HEK293 (cell line): Measurements from ENCODE around the gene ETV6.
A peak's percentile ranks its signal among the peaks of the same experiment; 100 is the strongest.

Source experiments
- CTCF ChIA-PET: fragments of 350-600 bp; formaldehyde crosslinking; extraction: SDS; loops from one replicate; lab custom pipeline; 2021; ENCODE audit warnings: antibody characterized with exemption; lab: Yijun Ruan, JAX
- POLR2A ChIA-PET: fragments of 300-600 bp; formaldehyde crosslinking; extraction: SDS; loops from one replicate; lab custom pipeline; 2020; ENCODE audit warnings: antibody characterized with exemption, inconsistent platforms; lab: Yijun Ruan, JAX
- H3K27ac ChIP-seq: fragments of 200-500 bp; sonication (Bioruptor generic); 2 replicates; pipeline ENCODE4 v1.5.1; 2014; ENCODE audit warnings: low read depth, low read length, control low read depth, inconsistent platforms; ENCODE audit errors: extremely low read depth
- H3K36me3 ChIP-seq, 2 experiments: fragments of 200-500 bp in 1 of 2; sonication (Bioruptor generic) in 1 of 2; 1 replicate in 1 of 2; 2 replicates in 1 of 2; pipeline ENCODE4 v1.5.1; 2014 to 2017; ENCODE audit warnings: inconsistent platforms in 2 of 2, low read length in 2 of 2; ENCODE audit not compliant: control insufficient read depth in 2 of 2, insufficient read depth in 1 of 2
- H3K4me1 ChIP-seq: fragments of 200-500 bp; sonication (Bioruptor generic); 2 replicates; pipeline ENCODE4 v1.5.1; 2014; ENCODE audit warnings: mild to moderate bottlenecking, low read length, inconsistent platforms; ENCODE audit not compliant: control insufficient read depth, insufficient read depth
- H3K4me3 ChIP-seq: 2 replicates; pipeline ENCODE4 v1.5.1; 2011; ENCODE audit warnings: low read depth, mild to moderate bottlenecking, control low read depth, low read length, moderate library complexity
- H3K9me3 ChIP-seq: fragments of 200-500 bp; sonication (Bioruptor generic); 2 replicates; pipeline ENCODE4 v1.5.1; 2014; ENCODE audit warnings: low read depth, low read length, inconsistent platforms; ENCODE audit not compliant: control insufficient read depth, insufficient read depth
- HOXC10 ChIP-seq: sonication (generic); formaldehyde crosslinking; IDR thresholded peaks from 2 replicates; pipeline ENCODE4 v1.8.1; 2023; ENCODE audit warnings: mild to moderate bottlenecking, missing genetic modification reagents
- KLF10 ChIP-seq: fragments of 450-650 bp; IDR thresholded peaks from 2 replicates; pipeline ENCODE4 v1.5.1; 2018; ENCODE audit warnings: missing biosample characterization, mild to moderate bottlenecking, missing genetic modification characterization
- KLF17 ChIP-seq: fragments of 450-650 bp; formaldehyde crosslinking; IDR thresholded peaks from 2 replicates; pipeline ENCODE4 v1.5.1; 2016; ENCODE audit warnings: missing biosample characterization, missing genetic modification characterization
- REPIN1 ChIP-seq: fragments of 450-650 bp; formaldehyde crosslinking; IDR thresholded peaks from 2 replicates; pipeline ENCODE4 v1.5.1; 2017; ENCODE audit warnings: missing biosample characterization, missing genetic modification characterization, low read depth
- SETDB1 ChIP-seq: IDR thresholded peaks from one replicate; pipeline ENCODE4 v1.6.1; 2017; ENCODE audit warnings: mild to moderate bottlenecking, low read length, moderate library complexity, mixed read lengths; ENCODE audit not compliant: insufficient read length
- SP7 ChIP-seq: fragments of 450-650 bp; formaldehyde crosslinking; IDR thresholded peaks from 2 replicates; pipeline ENCODE4 v1.5.1; 2016; ENCODE audit warnings: missing biosample characterization, missing genetic modification characterization
- TCF7L2 ChIP-seq: IDR thresholded peaks from 2 replicates; pipeline ENCODE4 v1.6.1; 2011; ENCODE audit warnings: low read depth, mild to moderate bottlenecking, inconsistent platforms, low read length, moderate library complexity, borderline replicate concordance
- ZBTB48 ChIP-seq: fragments of 450-650 bp; formaldehyde crosslinking; IDR thresholded peaks from 2 replicates; pipeline ENCODE4 v1.5.1; 2016; ENCODE audit warnings: missing biosample characterization, missing genetic modification characterization
- ZBTB6 ChIP-seq: fragments of 450-650 bp; formaldehyde crosslinking; IDR thresholded peaks from 2 replicates; pipeline ENCODE4 v1.5.1; 2017; ENCODE audit warnings: missing biosample characterization, missing genetic modification characterization
- ZBTB7A ChIP-seq: fragments of 450-650 bp; formaldehyde crosslinking; IDR thresholded peaks from 2 replicates; pipeline ENCODE4 v1.5.1; 2016; ENCODE audit warnings: low read depth, missing biosample characterization, missing genetic modification characterization
- ZNF140 ChIP-seq: fragments of 450-650 bp; formaldehyde crosslinking; IDR thresholded peaks from 2 replicates; pipeline ENCODE4 v1.5.1; 2016; ENCODE audit warnings: missing biosample characterization, missing genetic modification characterization
- ZNF2 ChIP-seq: fragments of 450-650 bp; formaldehyde crosslinking; IDR thresholded peaks from 2 replicates; pipeline ENCODE4 v1.5.1; 2016; ENCODE audit warnings: missing biosample characterization, missing genetic modification characterization
- ZNF202 ChIP-seq: fragments of 450-650 bp; formaldehyde crosslinking; IDR thresholded peaks from 2 replicates; pipeline ENCODE4 v1.5.1; 2016; ENCODE audit warnings: missing biosample characterization, missing genetic modification characterization, borderline replicate concordance
- ZNF266 ChIP-seq: fragments of 450-650 bp; formaldehyde crosslinking; IDR thresholded peaks from 2 replicates; pipeline ENCODE4 v1.5.1; 2016; ENCODE audit warnings: missing biosample characterization, missing genetic modification characterization, low read depth
- ZNF274 ChIP-seq, 2 experiments: fragments of 200-500 bp in 1 of 2; fragments of 450-650 bp in 1 of 2; sonication (Bioruptor generic) in 1 of 2; formaldehyde crosslinking in 1 of 2; IDR thresholded peaks; 2 replicates each; pipeline versions ENCODE4 v1.5.1 to v1.6.1; 2014 to 2016; ENCODE audit warnings: borderline replicate concordance in 1 of 2, inconsistent platforms in 1 of 2, low read length in 1 of 2, missing biosample characterization in 1 of 2, missing genetic modification characterization in 1 of 2
- ZNF292 ChIP-seq: fragments of 450-650 bp; formaldehyde crosslinking; IDR thresholded peaks from 2 replicates; pipeline ENCODE4 v1.5.1; 2016; ENCODE audit warnings: low read depth, missing biosample characterization, missing genetic modification characterization, borderline replicate concordance
- ZNF302 ChIP-seq: fragments of 450-650 bp; formaldehyde crosslinking; IDR thresholded peaks from 2 replicates; pipeline ENCODE4 v1.5.1; 2016; ENCODE audit warnings: missing biosample characterization, missing genetic modification characterization, low read depth
- ZNF433 ChIP-seq: fragments of 450-650 bp; formaldehyde crosslinking; IDR thresholded peaks from 2 replicates; pipeline ENCODE4 v1.5.1; 2016; ENCODE audit warnings: missing biosample characterization, missing genetic modification characterization, low read depth
- ZNF501 ChIP-seq: fragments of 450-650 bp; formaldehyde crosslinking; IDR thresholded peaks from 2 replicates; pipeline ENCODE4 v1.5.1; 2016; ENCODE audit warnings: missing biosample characterization, missing genetic modification characterization
- ZNF677 ChIP-seq: fragments of 450-650 bp; IDR thresholded peaks from 2 replicates; pipeline ENCODE4 v1.5.0; 2018; ENCODE audit warnings: missing biosample characterization, mild to moderate bottlenecking, missing genetic modification characterization, moderate library complexity
- ZNF768 ChIP-seq: fragments of 450-650 bp; formaldehyde crosslinking; IDR thresholded peaks from 2 replicates; pipeline ENCODE4 v1.5.1; 2018; ENCODE audit warnings: missing biosample characterization, mild to moderate bottlenecking, missing genetic modification characterization
- TF ChIP-seq, protein P1 (sequence below): fragments of 450-650 bp; formaldehyde crosslinking; IDR thresholded peaks from 2 replicates; pipeline ENCODE4 v1.5.1; 2016; ENCODE audit warnings: missing biosample characterization, missing genetic modification characterization
- TF ChIP-seq, protein P2 (sequence below): fragments of 450-650 bp; formaldehyde crosslinking; IDR thresholded peaks from 2 replicates; pipeline ENCODE4 v1.5.1; 2016; ENCODE audit warnings: missing biosample characterization, missing genetic modification characterization, low read depth

ETV6 gene

DNA sequence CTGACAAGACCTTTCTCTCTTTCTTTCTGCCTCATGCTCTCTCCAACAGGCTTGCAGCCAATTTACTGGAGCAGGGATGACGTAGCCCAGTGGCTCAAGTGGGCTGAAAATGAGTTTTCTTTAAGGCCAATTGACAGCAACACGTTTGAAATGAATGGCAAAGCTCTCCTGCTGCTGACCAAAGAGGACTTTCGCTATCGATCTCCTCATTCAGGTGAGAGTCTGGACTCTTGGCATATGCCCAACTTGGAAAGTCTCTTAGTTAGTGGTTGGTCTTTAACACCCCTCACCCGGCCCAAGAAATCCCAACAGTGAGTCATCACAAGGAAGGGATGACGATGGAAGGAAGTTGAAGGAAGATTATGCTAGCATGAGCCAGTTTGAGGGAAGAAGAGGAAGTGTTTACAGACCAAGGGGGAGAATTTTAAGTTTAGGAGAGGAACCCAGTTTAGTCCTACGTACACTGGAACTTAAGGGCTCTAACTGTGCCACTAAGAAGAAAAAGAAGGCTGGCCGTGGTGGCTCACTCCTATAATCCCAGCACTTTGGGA lies 189.7 kb downstream of the ETV6 start:
- Histone ChIP-seq H3K4me1 (peaks cover 7% of the 10 kb centered on the region; the same call in 1 of the 2 replicates), H3K9me3 (no peaks in the 10 kb centered on the region)
- POLR2A ChIA-PET, result no interaction called here

GRCh38 chr12:11840366-11840765 lies 190.9 kb downstream of the ETV6 start:
- POLR2A ChIA-PET, result no interaction called here
- Histone ChIP-seq H3K27ac (no peak overlapping the region), H3K36me3 (peaks cover 0 to 5% of the 10 kb centered on the region in 2 experiments; a peak in 1 of 3 replicates), H3K9me3 (no peaks in the 10 kb centered on the region), H3K4me1 (peaks cover 7% of the 10 kb centered on the region; the same call in 1 of the 2 replicates), H3K4me3 (no peak overlapping the region)
- CTCF ChIA-PET, result no interaction called here
- TF ChIP-seq ZBTB48 (peak; percentile 25; the same call in 1 of the 2 replicates), ZNF768 (no peak)
- TF ChIP-seq, protein P1, sequence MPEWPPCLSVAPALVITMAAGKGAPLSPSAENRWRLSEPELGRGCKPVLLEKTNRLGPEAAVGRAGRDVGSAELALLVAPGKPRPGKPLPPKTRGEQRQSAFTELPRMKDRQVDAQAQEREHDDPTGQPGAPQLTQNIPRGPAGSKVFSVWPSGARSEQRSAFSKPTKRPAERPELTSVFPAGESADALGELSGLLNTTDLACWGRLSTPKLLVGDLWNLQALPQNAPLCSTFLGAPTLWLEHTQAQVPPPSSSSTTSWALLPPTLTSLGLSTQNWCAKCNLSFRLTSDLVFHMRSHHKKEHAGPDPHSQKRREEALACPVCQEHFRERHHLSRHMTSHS (tag by site-specific recombination), result no peak

More for the DNA sequence above, 189.7 kb downstream of the ETV6 start:
- Histone ChIP-seq H3K27ac (no peak overlapping the region), H3K36me3 (peaks cover 0 to 5% of the 10 kb centered on the region in 2 experiments; a peak in 1 of 3 replicates), H3K4me3 (no peak overlapping the region)
- CTCF ChIA-PET, result no interaction called here
- TF ChIP-seq ZNF2 (tag by site-specific recombination), result no peak
- TF ChIP-seq HOXC10, result no peak
- TF ChIP-seq KLF17 (tag by site-specific recombination), result no peak
- no peak for TF ChIP-seq ZNF677 (tag by site-specific recombination)
- TF ChIP-seq ZNF266 (tag by site-specific recombination), result no peak
- TF ChIP-seq SP7 (tag by site-specific recombination), result no peak
- no peak for TF ChIP-seq ZNF433 (tag by site-specific recombination)
- no peak for TF ChIP-seq SETDB1
- TF ChIP-seq ZBTB6 (tag by site-specific recombination), result no peak
- TF ChIP-seq, protein P1 (tag by site-specific recombination), result no peak
- TF ChIP-seq, all 188 proteins: peak for 0

GRCh38 chr12:11846488-11846887 lies 197.0 kb downstream of the ETV6 start:
- Histone ChIP-seq H3K36me3 (peaks cover 0 to 5% of the 10 kb centered on the region in 2 experiments; a peak in 1 of 3 replicates), H3K9me3 (no peaks in the 10 kb centered on the region), H3K4me1 (no peaks in the 10 kb centered on the region), H3K4me3 (no peak overlapping the region), H3K27ac (no peak overlapping the region)
- ChIA-PET CTCF (no interaction called here), POLR2A (no interaction called here)
- TF ChIP-seq ZNF140 (tag by site-specific recombination) (no peak), ZNF768 (no peak), ZNF274 (IDR thresholded peaks at IDR 0.05; ENCODE audit: low read length) (no peak), ZNF274 (tag by site-specific recombination; IDR thresholded peaks at IDR 0.05; ENCODE audit: borderline replicate concordance) (no peak), ZNF292 (tag by site-specific recombination) (no peak), ZNF302 (tag by site-specific recombination) (no peak), KLF10 (tag by site-specific recombination) (no peak), ZBTB7A (tag by site-specific recombination) (no peak), ZNF202 (tag by site-specific recombination) (no peak), REPIN1 (tag by site-specific recombination) (no peak), TCF7L2 (no peak), ZNF501 (tag by site-specific recombination) (no peak)
- TF ChIP-seq, protein P2, sequence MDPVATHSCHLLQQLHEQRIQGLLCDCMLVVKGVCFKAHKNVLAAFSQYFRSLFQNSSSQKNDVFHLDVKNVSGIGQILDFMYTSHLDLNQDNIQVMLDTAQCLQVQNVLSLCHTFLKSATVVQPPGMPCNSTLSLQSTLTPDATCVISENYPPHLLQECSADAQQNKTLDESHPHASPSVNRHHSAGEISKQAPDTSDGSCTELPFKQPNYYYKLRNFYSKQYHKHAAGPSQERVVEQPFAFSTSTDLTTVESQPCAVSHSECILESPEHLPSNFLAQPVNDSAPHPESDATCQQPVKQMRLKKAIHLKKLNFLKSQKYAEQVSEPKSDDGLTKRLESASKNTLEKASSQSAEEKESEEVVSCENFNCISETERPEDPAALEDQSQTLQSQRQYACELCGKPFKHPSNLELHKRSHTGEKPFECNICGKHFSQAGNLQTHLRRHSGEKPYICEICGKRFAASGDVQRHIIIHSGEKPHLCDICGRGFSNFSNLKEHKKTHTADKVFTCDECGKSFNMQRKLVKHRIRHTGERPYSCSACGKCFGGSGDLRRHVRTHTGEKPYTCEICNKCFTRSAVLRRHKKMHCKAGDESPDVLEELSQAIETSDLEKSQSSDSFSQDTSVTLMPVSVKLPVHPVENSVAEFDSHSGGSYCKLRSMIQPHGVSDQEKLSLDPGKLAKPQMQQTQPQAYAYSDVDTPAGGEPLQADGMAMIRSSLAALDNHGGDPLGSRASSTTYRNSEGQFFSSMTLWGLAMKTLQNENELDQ (tag by site-specific recombination), result no peak
